Fibroblast of lung (primary cell): ENCODE measurements around the gene SHISA9. TPM values are rescaled to one million over a fixed set of nuclear protein-coding genes. Genes with fewer than 3 reads are reported as not detected.

ENCODE experiments used
- DNase-seq, 2 donors: peaks; one replicate each; pipeline versions ENCODE4 v3.0.0 to v3.0.0-alpha.2; 2010; ENCODE audit warnings: low read depth in 2 of 2
- H2AFZ ChIP-seq: 2 replicates; pipeline ENCODE4 v1.5.1; 2012; ENCODE audit warnings: low read length, control low read depth, inconsistent platforms
- H3K27ac ChIP-seq: 2 replicates; pipeline ENCODE4 v1.5.1; 2011; ENCODE audit warnings: low read length, control low read depth; ENCODE audit not compliant: insufficient read depth
- H3K27me3 ChIP-seq: 2 replicates; pipeline ENCODE4 v1.5.1; 2011; ENCODE audit warnings: mild to moderate bottlenecking, low read length; ENCODE audit not compliant: control insufficient read depth, insufficient read depth
- H3K36me3 ChIP-seq: 2 replicates; pipeline ENCODE4 v1.5.1; 2011; ENCODE audit warnings: low read length; ENCODE audit not compliant: control insufficient read depth, insufficient read depth
- H3K4me1 ChIP-seq: 2 replicates; pipeline ENCODE4 v1.5.1; 2011; ENCODE audit warnings: low read length; ENCODE audit not compliant: control insufficient read depth, insufficient read depth; ENCODE audit errors: extremely low read depth
- H3K4me2 ChIP-seq: 2 replicates; pipeline ENCODE4 v1.5.1; 2011; ENCODE audit warnings: low read length, control low read depth; ENCODE audit not compliant: insufficient read depth; ENCODE audit errors: extremely low read depth
- H3K4me3 ChIP-seq, 4 experiments: fragments of 200-600 bp in 1 of 4; sonication (generic) in 1 of 4; replicated peaks in 1 of 4; 2 replicates each; pipeline ENCODE4 v1.5.1; 2011 to 2016; ENCODE audit warnings: low read length in 4 of 4, low read depth in 3 of 4, mild to moderate bottlenecking in 3 of 4, control low read depth in 2 of 4, inconsistent platforms in 1 of 4, mixed read lengths in 1 of 4; ENCODE audit not compliant: insufficient read depth in 1 of 4; ENCODE audit errors: control extremely low read depth in 1 of 4
- H3K79me2 ChIP-seq: 2 replicates; pipeline ENCODE4 v1.5.1; 2012; ENCODE audit warnings: mild to moderate bottlenecking, low read length, inconsistent platforms; ENCODE audit not compliant: control insufficient read depth, insufficient read depth
- H3K9ac ChIP-seq: 2 replicates; pipeline ENCODE4 v1.5.1; 2011; ENCODE audit warnings: mild to moderate bottlenecking, low read length, control low read depth; ENCODE audit not compliant: insufficient read depth
- H3K9me3 ChIP-seq: 2 replicates; pipeline ENCODE4 v1.5.1; 2012; ENCODE audit warnings: low read depth, low read length; ENCODE audit not compliant: control insufficient read depth, insufficient read depth
- H4K20me1 ChIP-seq: 2 replicates; pipeline ENCODE4 v1.5.1; 2011; ENCODE audit warnings: low read length; ENCODE audit not compliant: control insufficient read depth, insufficient read depth; ENCODE audit errors: extremely low read depth
- CTCF ChIP-seq, 2 donors: IDR thresholded peaks in 1 of 2; conservative IDR thresholded peaks in 1 of 2; 1 replicate in 1 of 2; 2 replicates in 1 of 2; pipeline ENCODE4 v1.5.1; 2011 to 2012; ENCODE audit warnings: low read length in 2 of 2, control low read depth in 1 of 2, inconsistent platforms in 1 of 2, low read depth in 1 of 2, mild to moderate bottlenecking in 1 of 2
- EZH2 ChIP-seq: IDR thresholded peaks from 2 replicates; pipeline ENCODE4 v1.5.1; 2012; ENCODE audit warnings: low read length, control low read depth, mild to moderate bottlenecking; ENCODE audit errors: missing control alignments
- polyA plus RNA-seq, 2 donors: library from polyadenylated mRNA; depleted of rRNA in 1 of 2; stranded (reverse) in 1 of 2; unstranded in 1 of 2; fragments of >200 nt; gene quantifications; 2 replicates each; pipeline ENCODE4 v1.2.1, GENCODE V29; 2011 to 2012; ENCODE audit warnings: missing spikeins in 1 of 2
- total RNA-seq: library from RNA; depleted of rRNA; stranded (reverse); fragments of >200 nt; gene quantifications from 2 replicates; pipeline ENCODE4 v1.2.1, GENCODE V29; 2014

SHISA9 gene
- total and polyA plus RNA-seq, 2 donors (not counting 1 experiment from before 2014, with no cell fraction given) = not detected

DNA sequence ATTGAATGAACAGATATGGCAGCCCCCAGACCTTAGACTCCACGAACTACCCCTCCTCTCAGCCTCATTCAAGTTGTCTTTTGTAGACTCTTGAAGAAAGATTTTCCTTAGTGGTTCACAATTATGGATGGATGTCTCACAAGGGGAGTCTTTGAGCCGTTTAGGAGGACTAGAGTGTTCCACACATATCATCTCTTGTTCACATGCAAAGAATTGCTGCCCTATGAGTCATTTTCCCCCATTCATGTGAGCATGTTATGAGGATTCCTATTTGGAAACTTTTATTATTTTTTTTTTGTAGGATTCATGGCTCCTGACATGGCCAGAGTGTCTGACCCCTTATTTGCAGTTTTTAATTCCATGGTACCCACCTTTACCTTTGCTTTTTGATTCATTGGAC is 237.1 kb downstream of the SHISA9 start:
- no peak overlapping the region for H2AFZ ChIP-seq
- no peak overlapping the region for H3K4me3 ChIP-seq
- H3K9ac ChIP-seq = no peak overlapping the region
- no peaks in the 10 kb centered on the region for H3K9me3 ChIP-seq
- no peaks in the 10 kb centered on the region for H3K27me3 ChIP-seq
- no peak overlapping the region for H3K27ac ChIP-seq
- no peaks in the 10 kb centered on the region for H3K79me2 ChIP-seq
- TF ChIP-seq CTCF (conservative IDR thresholded peaks at IDR 0.05 in 1 of 2, IDR thresholded peaks at IDR 0.05 in 1 of 2; ENCODE audit: low read depth in 1 of 2, low read length in 2 of 2) (no peak), EZH2 (no peak)
- H3K36me3 ChIP-seq = no peaks in the 10 kb centered on the region
- no peaks in the 10 kb centered on the region for H4K20me1 ChIP-seq
- no peak overlapping the region for H3K4me2 ChIP-seq
- DNase-seq = no peak
- H3K4me1 ChIP-seq = no peaks in the 10 kb centered on the region

GRCh38 chr16:13139661-13140241 is 238.4 kb downstream of the SHISA9 start:
- H2AFZ ChIP-seq = no peak overlapping the region
- TF ChIP-seq CTCF (conservative IDR thresholded peaks at IDR 0.05 in 1 of 2, IDR thresholded peaks at IDR 0.05 in 1 of 2; ENCODE audit: low read depth in 1 of 2, low read length in 2 of 2) = no peak
- no peak for TF ChIP-seq EZH2
- H3K4me2 ChIP-seq = no peak overlapping the region
- no peaks in the 10 kb centered on the region for H3K79me2 ChIP-seq
- no peak overlapping the region for H3K4me3 ChIP-seq
- no peaks in the 10 kb centered on the region for H3K9me3 ChIP-seq
- no peak overlapping the region for H3K9ac ChIP-seq
- H3K36me3 ChIP-seq = no peaks in the 10 kb centered on the region
- H3K4me1 ChIP-seq = no peaks in the 10 kb centered on the region
- DNase-seq = no peak
- no peak overlapping the region for H3K27ac ChIP-seq
- no peaks in the 10 kb centered on the region for H3K27me3 ChIP-seq
- no peaks in the 10 kb centered on the region for H4K20me1 ChIP-seq

GRCh38 chr16:13143551-13143950 is 242.2 kb downstream of the SHISA9 start:
- no peak for DNase-seq
- Histone ChIP-seq H3K4me2 (no peak overlapping the region), H3K9ac (no peak overlapping the region), H3K36me3 (no peaks in the 10 kb centered on the region), H3K79me2 (no peaks in the 10 kb centered on the region), H3K27ac (no peak overlapping the region), H3K27me3 (no peaks in the 10 kb centered on the region), H3K9me3 (no peaks in the 10 kb centered on the region), H2AFZ (no peak overlapping the region), H3K4me1 (no peaks in the 10 kb centered on the region), H3K4me3 (no peak overlapping the region), H4K20me1 (no peaks in the 10 kb centered on the region)
- no peak for TF ChIP-seq EZH2
- TF ChIP-seq CTCF (conservative IDR thresholded peaks at IDR 0.05 in 1 of 2, IDR thresholded peaks at IDR 0.05 in 1 of 2; ENCODE audit: low read depth in 1 of 2, low read length in 2 of 2) = no peak
